MCF 10A (cell line): Measurements from ENCODE around the gene USP9X. TPM values are rescaled to one million over a fixed set of nuclear protein-coding genes. Genes with fewer than 3 reads are reported as not detected.
A peak's percentile ranks its signal among the peaks of the same experiment; 100 is the strongest.

ENCODE experiments used
- Bru-seq: library from RNA; stranded (reverse); fragments of 400-500 nt; gene quantifications from one replicate; lab custom pipeline; 2021; lab: Mats Ljungman, UMichigan
- BruChase-seq, 2 experiments: library from RNA; stranded (reverse); fragments of 400-500 nt; gene quantifications; one replicate each; lab custom pipeline; 2021; lab: Mats Ljungman, UMichigan
- BruUV-seq: library from RNA; stranded (reverse); fragments of 400-500 nt; replicated peaks from 2 replicates; lab custom pipeline; 2021; lab: Mats Ljungman, UMichigan
- CTCF ChIA-PET: fragments of 300-600 bp; sonication (Branson Sonifier 250); formaldehyde crosslinking; extraction: SDS; loops from one replicate; lab custom pipeline; 2021; ENCODE audit warnings: antibody characterized with exemption, inconsistent platforms; lab: Yijun Ruan, JAX
- POLR2A ChIA-PET: fragments of 300-600, 350-650 bp; sonication (Branson Sonifier 250); formaldehyde crosslinking; extraction: SDS; loops from one replicate; lab custom pipeline; 2020; ENCODE audit warnings: antibody characterized with exemption, inconsistent platforms; lab: Yijun Ruan, JAX
- DNase-seq: peaks from one replicate; pipeline ENCODE4 v3.0.0-alpha.2; 2018; ENCODE audit not compliant: unreplicated experiment
- H3K27ac Mint-ChIP-seq: one replicate; pipeline ENCODE4 v1.8.0; 2022; ENCODE audit warnings: mild to moderate bottlenecking, low read depth, mixed read lengths; ENCODE audit not compliant: unreplicated experiment
- H3K27me3 Mint-ChIP-seq: one replicate; pipeline ENCODE4 v1.8.0; 2022; ENCODE audit warnings: mixed read lengths; ENCODE audit not compliant: insufficient read depth, unreplicated experiment
- H3K36me3 Mint-ChIP-seq: one replicate; pipeline ENCODE4 v1.8.0; 2022; ENCODE audit warnings: mild to moderate bottlenecking, moderate library complexity, mixed read lengths; ENCODE audit not compliant: insufficient read depth, unreplicated experiment
- H3K4me1 Mint-ChIP-seq: one replicate; pipeline ENCODE4 v1.8.0; 2022; ENCODE audit warnings: mixed read lengths; ENCODE audit not compliant: insufficient read depth, unreplicated experiment
- H3K4me3 Mint-ChIP-seq: one replicate; pipeline ENCODE4 v1.8.0; 2022; ENCODE audit warnings: mild to moderate bottlenecking, moderate library complexity, mixed read lengths; ENCODE audit not compliant: unreplicated experiment
- H3K9me3 Mint-ChIP-seq: one replicate; pipeline ENCODE4 v1.8.0; 2022; ENCODE audit warnings: mixed read lengths; ENCODE audit not compliant: unreplicated experiment
- CTCF ChIP-seq: fragments of 200-600 bp; IDR thresholded peaks from one replicate; pipeline ENCODE4 v1.8.0; 2022; ENCODE audit warnings: antibody characterized with exemption, mild to moderate bottlenecking; ENCODE audit not compliant: unreplicated experiment
- intact Hi-C: fragments of 100-400 bp; cut with micrococcal nuclease; formaldehyde crosslinking; loops from 2 replicates; pipeline ENCODE4 v1.14.1; 2022
- long read RNA-seq: library from polyadenylated mRNA; stranded (forward); transcript quantifications from one replicate; pipeline ENCODE4 v2.0.0, GENCODE V29; 2022
- total RNA-seq: library from RNA; stranded (reverse); gene quantifications from 2 replicates; pipeline ENCODE4 v1.2.3, GENCODE V29; 2022

USP9X gene
- 68.6 and 77.9 TPM in 2 replicates for total RNA-seq
- percentile 93 among the genes with signal in this experiment for Bru-seq, nascent RNA
- BruChase-seq, experiment 1, labeled RNA remaining after a 6-hour chase, result percentile 91 among the genes with signal in this experiment
- BruChase-seq, experiment 2, labeled RNA remaining after a 2-hour chase, result percentile 90 among the genes with signal in this experiment
- long read RNA-seq, full-length matches to known transcripts, result 3 of 36 reads
- long read RNA-seq, partial matches to known transcripts, result 26 of 36 reads
- long read RNA-seq, other reads (novel, unspliced or antisense), result 7 of 36 reads

GRCh38 chrX:41084893-41085511, at the start of gene USP9X:
USP9X (plus strand) TSS chrX:41085445; CDS start chrX:41123629, 38,184 bp downstream.
- Mint-ChIP-seq H3K36me3 (peaks cover 8% of the 10 kb centered on the region), H3K27ac (peak within 1 kb of the TSS; percentile 99), H3K4me3 (peak within 1 kb of the TSS; percentile 95), H3K27me3 (peaks cover 17% of the 10 kb centered on the region), H3K9me3 (no peaks in the 10 kb centered on the region), H3K4me1 (peaks cover 6% of the 10 kb centered on the region)
- no peak for TF ChIP-seq CTCF
- peak; percentile 85 for DNase-seq
- BruUV-seq, result no TSS peak
- CTCF ChIA-PET, result interaction anchor here (1.2 to 1.8 kb wide), 2 partner anchors 25 to 418 kb away, joined by 4 to 6 read pairs; no protein-coding TSS in a partner anchor
- intact Hi-C loops, result loop anchor here (1.0 kb wide), 1 partner anchor 75 kb away; no protein-coding TSS in a partner anchor
- POLR2A ChIA-PET, result interaction anchor here (0.6 to 4.2 kb wide), 30 partner anchors 11 to 481 kb away, joined by 3 to 37 read pairs (median 4); partner anchors contain the start of genes DDX3X and MED14

- ChIA-PET POLR2A (interaction anchor here (0.6 to 1.0 kb wide), 2 partner anchors 8 to 50 kb away, joined by 3 read pairs; partner anchors contain the start of gene USP9X), CTCF (no interaction called here)
- no TSS peak for BruUV-seq
- Mint-ChIP-seq H3K27ac (no peak overlapping the region), H3K9me3 (no peaks in the 10 kb centered on the region), H3K36me3 (no peaks in the 10 kb centered on the region), H3K27me3 (peaks cover 51% of the 10 kb centered on the region), H3K4me1 (no peaks in the 10 kb centered on the region), H3K4me3 (no peak overlapping the region)
- DNase-seq, result no peak
- no peak for TF ChIP-seq CTCF
- intact Hi-C loops, result no loop called here
Measured at GRCh38 chrX:41035582-41035981, 49.7 kb upstream of the USP9X start.

- H3K4me1 Mint-ChIP-seq, result no peaks in the 10 kb centered on the region
- no peak for TF ChIP-seq CTCF
- H3K9me3 Mint-ChIP-seq, result no peaks in the 10 kb centered on the region
- no peak overlapping the region for H3K4me3 Mint-ChIP-seq
- BruUV-seq, result no TSS peak
- CTCF ChIA-PET, result no interaction called here
- DNase-seq, result no peak
- H3K27me3 Mint-ChIP-seq, result peaks cover 51% of the 10 kb centered on the region
- intact Hi-C loops, result no loop called here
- POLR2A ChIA-PET, result no interaction called here
- no peak overlapping the region for H3K27ac Mint-ChIP-seq
- no peaks in the 10 kb centered on the region for H3K36me3 Mint-ChIP-seq
Measured at GRCh38 chrX:41036668-41037326, 48.4 kb upstream of the USP9X start.
